GM18909 (cell line): ENCODE measurements around the gene FOXB2.
"Not testable (repeated sequence)": the region's sequence is repeated elsewhere in the genome, so short reads cannot be mapped to it uniquely, and the experiment has no call there.

Experiments used
- ATAC-seq: cut with Tn5 transposase; IDR thresholded peaks from one replicate; pipeline ENCODE4 v1.9.1; 2021; ENCODE audit warnings: mild to moderate bottlenecking; ENCODE audit not compliant: unreplicated experiment, poor library complexity

The FOXB2 gene

GRCh38 chr9:77043743-77044142, 24.3 kb downstream of the FOXB2 start:
- ATAC-seq = not testable (repeated sequence)

DNA sequence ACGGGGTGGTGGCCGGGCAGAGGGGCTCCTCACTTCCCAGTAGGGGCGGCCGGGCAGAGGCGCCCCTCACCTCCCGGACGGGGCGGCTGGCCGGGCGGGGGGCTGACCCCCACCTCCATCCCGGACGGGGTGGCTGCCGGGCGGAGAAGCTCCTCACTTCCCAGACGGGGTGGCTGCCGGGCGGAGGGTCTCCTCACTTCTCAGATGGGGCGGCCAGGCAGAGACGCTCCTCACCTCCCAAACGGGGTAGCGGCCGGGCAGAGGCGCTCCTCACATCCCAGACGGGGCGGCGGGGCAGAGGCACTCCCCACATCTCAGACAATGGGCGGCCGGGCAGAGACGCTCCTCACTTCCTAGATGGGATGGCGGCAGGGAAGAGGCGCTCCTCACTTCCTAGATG, 41.2 kb downstream of the FOXB2 start:
- not testable (repeated sequence) for ATAC-seq

- no peak for ATAC-seq
Measured at GRCh38 chr9:77063645-77064285, 44.3 kb downstream of the FOXB2 start.

DNA sequence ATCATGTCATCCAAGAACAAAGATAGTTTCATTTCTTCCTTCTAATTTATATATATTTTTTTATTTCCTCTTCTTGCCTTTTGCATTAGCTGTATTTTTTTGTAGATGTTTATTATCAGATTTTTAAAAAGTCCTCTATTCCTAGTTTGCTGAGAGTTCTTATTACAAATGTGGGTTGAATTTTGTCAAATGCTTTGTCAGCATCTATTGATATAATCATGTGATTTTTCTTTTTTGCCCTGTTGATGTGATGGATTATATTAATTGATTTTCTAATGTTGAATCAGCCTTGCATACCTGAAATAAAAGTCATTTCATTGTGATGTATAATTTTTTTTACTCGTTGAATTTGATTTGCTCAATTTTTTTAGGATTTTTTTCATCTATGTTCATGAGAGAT, 46.9 kb downstream of the FOXB2 start:
- ATAC-seq = no peak
